ENCODE data around the gene ZC3H4.
A peak's percentile ranks its signal among the peaks of the same experiment; 100 is the strongest.

Gene ZC3H4

GRCh38 chr19:47044946-47045866, 68.4 kb downstream of the ZC3H4 start:
- no peak for DNase-seq

GRCh38 chr19:47040869-47041268, 72.7 kb downstream of the ZC3H4 start:
- DNase-seq, result no peak

- no peak for DNase-seq
Observed at GRCh38 chr19:47039239-47039874, 74.2 kb downstream of the ZC3H4 start.

GRCh38 chr19:47037766-47038165, 75.8 kb downstream of the ZC3H4 start:
- DNase-seq, result no peak

- DNase-seq, result peak; percentile 30
Observed at GRCh38 chr19:47036097-47036651, 77.4 kb downstream of the ZC3H4 start.

GRCh38 chr19:47035127-47036096, 78.2 kb downstream of the ZC3H4 start:
- peak; percentile 95 for DNase-seq

- peak; percentile 67 for DNase-seq
Observed at GRCh38 chr19:47032171-47032811, 81.3 kb downstream of the ZC3H4 start.

GRCh38 chr19:47028195-47028601, 85.4 kb downstream of the ZC3H4 start:
- no peak for DNase-seq

- DNase-seq, result no peak
Observed at GRCh38 chr19:47027586-47028088, 85.9 kb downstream of the ZC3H4 start.

- no peak for DNase-seq
Observed at GRCh38 chr19:47026889-47027288, 86.7 kb downstream of the ZC3H4 start.

- DNase-seq, result no peak
Observed at GRCh38 chr19:47026156-47026555, 87.4 kb downstream of the ZC3H4 start.

- no peak for DNase-seq
Observed at GRCh38 chr19:47024502-47024901, 89.1 kb downstream of the ZC3H4 start.

GRCh38 chr19:47023448-47023794, 90.2 kb downstream of the ZC3H4 start:
- DNase-seq, result no peak

- no peak for DNase-seq
Observed at GRCh38 chr19:47022541-47023447, 90.8 kb downstream of the ZC3H4 start.

- DNase-seq, result no peak
Observed at GRCh38 chr19:47022140-47022536, 91.4 kb downstream of the ZC3H4 start.

- no peak for DNase-seq
Observed at GRCh38 chr19:47021536-47022139, 91.9 kb downstream of the ZC3H4 start.

- no peak for DNase-seq
Observed at GRCh38 chr19:47020992-47021496, 92.5 kb downstream of the ZC3H4 start.

- no peak for DNase-seq
Observed at GRCh38 chr19:47020132-47020805, 93.3 kb downstream of the ZC3H4 start.

- no peak for DNase-seq
Observed at GRCh38 chr19:47019431-47020041, 94.0 kb downstream of the ZC3H4 start, which contains the start of gene NPAS1. Gene NPAS1, plus strand, starts transcription at chr19:47019837. Its CDS starts 1,211 bp downstream, at chr19:47021048.
